Stimulated activated CD8-positive, alpha-beta memory T cell treated with anti-CD3 and anti-CD28 coated beads, Interleukin-4, amount 100 ng/mL, for 4 hours (primary cell): Measurements from ENCODE around the gene SERPINB3.
"Not testable (repeated sequence)": the region's sequence is repeated elsewhere in the genome, so short reads cannot be mapped to it uniquely, and the experiment has no call there.

Experiments used
- DNase-seq, 2 donors: peaks; one replicate each; pipeline ENCODE4 v3.0.0-alpha.2; 2020; ENCODE audit warnings: low read depth in 2 of 2, low spot score in 1 of 2

SERPINB3 gene

DNA sequence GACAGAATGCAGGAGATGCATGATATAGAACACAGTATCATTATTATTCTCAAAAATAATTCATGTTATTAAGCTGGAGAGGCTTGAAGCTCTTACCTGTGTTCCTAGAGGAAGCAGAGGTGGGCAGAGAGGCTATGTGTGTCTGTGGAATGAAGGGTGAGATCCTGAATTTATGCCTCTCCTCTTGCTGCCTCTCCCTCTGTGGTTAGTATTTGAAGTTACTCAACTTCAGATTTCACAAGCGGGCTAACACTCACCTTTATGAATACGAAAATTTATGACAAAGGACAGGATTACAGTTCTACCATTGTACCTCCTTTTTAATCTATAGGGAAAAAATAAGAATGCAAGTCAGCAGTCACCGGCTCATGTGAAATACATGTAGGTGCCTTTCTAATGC lies at the start of gene SERPINB3:
TSS of gene SERPINB3 (minus strand) at position 144 of the 400 bp plus-strand sequence. CDS start 677 bp downstream, outside the sequence.
- DNase-seq: not testable (repeated sequence)

DNA sequence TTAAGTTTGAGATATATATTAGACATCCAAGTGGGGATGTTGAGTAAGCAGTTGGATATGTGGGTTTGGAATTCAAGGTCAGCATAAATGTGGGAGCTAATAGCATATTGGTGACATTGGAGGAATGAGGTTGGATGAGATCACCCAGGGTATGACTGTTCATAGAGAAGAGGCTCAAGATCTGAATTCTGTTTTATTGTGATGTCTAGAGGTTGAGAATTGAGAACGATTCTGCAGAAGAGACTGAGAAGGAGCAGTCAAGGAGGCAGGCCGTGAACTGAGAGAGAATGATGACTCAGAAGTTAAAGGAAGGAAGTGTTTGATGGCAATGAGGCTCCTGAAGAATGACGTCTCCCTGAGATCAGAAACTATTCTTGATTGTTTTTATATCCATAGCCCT lies 47.0 kb upstream of the SERPINB3 start:
- no peak for DNase-seq

DNA sequence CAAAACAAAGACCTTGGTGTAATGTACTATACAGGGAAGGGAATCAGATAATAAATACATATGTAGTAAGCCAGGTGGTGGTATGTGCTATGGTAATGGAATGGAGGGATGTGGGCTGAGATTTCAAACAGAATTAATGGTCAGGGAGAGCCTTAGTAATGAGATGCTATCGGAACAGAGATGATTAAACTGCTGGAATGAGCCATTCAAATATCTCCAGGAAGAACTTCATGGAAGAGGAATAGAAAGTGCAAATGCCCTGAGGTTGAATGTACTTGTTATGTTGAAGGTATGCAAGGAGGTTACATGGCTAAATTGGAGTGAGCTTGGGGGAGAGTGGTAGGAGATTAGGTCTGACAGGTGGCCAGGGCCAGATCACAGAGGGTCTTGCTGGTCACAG lies 46.1 kb upstream of the SERPINB3 start:
- no peak for DNase-seq

DNA sequence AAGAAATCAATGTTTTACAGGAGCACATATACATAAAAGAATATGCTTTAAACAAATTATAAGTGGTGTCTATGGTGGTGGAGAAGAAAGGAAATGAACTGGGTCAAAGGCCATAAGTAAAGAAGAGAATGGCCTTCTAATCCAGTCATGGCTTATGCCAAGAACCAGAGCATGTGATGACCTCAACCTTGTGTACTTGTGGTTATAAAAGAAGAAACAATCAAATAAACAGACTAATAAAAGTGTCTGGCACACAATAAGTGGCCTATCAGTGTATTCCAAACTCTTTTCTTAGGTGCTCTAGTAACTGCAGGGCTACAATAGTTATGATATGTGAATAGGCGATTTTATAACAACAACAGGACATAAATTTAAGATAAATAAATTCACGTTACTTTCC lies 43.7 kb upstream of the SERPINB3 start:
- no peak for DNase-seq

DNA sequence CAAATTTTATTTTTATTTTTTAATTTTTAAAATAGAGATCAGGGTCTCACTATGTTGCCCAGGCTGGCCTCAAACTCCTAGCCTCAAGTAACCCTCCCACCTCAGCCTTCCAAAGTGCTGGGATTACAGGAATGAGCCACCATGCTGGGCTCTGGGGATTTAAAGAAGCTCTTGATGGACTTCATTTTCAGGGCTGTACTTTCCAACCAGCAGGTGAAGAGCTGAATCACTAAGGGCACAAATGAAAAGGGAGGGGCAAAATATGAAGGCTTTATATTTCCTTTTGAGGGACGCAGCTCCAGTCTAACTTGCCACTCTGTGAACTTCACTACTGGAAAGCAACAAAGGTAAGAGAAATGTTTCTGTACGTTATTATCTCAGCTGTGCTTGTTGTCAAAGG lies 41.0 kb upstream of the SERPINB3 start, which contains the start of gene SERPINB11:
TSS of gene SERPINB11 (plus strand) at position 301 of the 400 bp plus-strand sequence. CDS start 7,234 bp downstream, outside the sequence.
- DNase-seq: no peak

DNA sequence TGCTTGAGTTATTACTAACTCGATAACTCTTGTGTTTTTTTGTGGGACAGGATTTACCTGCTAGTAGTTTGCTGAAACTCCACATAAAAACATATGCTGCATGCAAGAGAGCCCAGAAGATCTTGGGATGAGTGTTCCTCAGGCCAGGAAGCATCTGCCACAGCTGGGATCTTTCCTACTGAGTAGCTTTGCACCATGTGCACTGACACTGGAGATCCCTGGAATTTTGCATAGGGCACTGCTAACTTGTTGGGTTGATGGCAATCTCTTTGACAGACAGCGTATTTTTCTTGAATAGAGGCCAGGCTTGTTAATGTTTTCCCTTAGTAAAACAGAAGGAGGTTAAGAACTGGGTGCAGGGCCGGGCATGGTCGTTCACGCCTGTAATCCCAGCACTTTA lies 40.3 kb upstream of the SERPINB3 start:
- DNase-seq: no peak

DNA sequence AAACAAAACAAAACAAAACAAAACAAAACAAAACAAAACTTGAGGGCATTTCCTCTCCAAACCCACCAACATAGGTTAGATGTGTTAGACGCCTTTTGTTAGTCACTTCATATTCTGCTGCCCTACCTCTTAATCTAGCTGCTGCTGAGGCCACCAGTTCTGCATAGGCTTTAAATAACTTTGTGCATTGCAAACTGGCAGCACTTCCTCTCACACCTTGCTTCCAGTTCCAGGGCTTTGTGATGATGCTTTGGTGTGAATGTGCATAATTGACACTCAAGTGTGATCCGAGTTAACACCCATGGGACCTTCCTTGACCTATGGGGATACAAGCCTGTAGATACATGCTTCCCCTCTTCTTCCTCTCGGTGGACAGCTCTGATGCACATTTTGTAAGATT lies 38.8 kb upstream of the SERPINB3 start:
- DNase-seq: no peak

DNA sequence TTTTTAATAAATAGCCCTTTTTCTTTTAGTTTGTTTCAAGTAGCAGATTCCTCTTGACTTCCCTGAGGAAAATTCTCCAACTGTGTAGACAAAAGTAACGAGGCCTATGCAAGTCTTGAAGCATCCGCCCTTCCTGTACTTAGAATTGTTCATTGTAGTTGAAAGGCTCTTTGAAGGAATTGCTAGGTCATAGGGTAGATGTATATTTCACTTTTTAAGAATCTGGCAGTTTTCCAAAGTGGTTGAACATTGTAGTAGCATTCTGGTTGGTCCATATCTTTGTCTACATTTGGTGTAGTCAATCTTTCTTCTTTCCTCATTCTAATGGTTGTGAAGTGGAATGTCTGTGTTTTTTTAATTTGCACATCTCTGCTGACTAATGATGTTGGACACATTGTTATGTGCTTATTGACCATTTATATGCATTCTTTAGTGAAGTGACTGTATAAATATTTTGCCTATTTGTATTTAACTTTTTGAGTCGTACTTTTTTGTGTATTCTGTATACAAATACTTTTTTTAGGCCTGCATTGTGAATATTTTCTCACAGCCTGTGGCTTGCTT lies 35.5 kb upstream of the SERPINB3 start:
- DNase-seq: no peak

DNA sequence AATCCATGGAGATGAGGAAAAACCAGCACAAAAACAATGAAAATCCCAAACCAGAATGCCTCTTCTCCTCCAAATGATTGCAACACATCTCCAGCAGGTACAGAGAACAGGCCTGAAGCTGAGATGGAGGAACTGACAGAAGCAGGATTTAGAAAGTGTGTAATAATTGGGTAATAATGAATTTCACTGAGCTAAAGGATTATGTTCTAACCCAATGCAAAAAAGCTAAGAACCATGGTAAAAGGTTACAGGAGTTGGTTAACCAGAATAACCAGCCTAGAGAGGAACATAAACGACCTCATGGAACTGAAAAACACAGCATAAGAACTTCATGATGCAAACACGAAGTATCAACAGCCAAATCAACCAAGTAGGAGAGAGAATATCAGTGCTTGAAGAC lies 27.4 kb upstream of the SERPINB3 start:
- no peak for DNase-seq

DNA sequence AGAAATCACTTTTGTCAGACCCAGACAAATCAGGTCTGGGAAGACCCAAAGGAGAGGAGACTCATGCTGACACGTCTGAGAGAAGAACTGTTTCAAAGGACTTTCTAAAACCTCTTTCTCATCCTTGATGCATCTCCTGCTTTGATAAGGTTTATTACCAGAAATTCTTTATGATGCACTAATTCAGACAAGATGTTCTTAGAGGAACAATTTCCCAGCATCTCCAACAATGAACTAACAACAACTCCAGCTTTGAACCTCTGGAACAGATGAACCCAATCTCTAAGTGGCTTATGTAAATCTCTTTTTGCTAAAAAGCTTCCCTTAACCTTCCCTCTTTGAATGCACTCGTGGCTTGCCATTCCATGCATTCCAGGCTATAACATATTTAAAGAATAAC lies 25.2 kb upstream of the SERPINB3 start:
- DNase-seq: no peak

DNA sequence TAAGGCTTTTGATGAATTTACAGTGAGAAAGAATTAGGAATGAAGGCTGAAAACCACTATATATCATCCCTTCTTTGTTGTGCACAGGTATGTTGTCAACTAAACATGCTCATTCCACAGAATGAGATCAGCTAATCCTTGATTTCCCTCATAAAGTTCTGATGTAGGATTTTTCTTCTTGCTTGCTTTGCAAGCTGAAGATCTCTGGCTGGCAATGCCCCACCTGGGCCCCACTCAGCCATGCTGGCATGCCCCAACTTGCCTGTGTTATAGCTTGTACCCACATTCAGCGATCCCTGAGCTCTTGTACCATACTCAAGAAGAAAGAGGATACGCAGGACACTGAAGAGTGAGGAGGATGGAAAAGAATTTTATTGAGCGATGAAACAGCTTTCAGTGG lies 23.0 kb upstream of the SERPINB3 start:
- DNase-seq: no peak

DNA sequence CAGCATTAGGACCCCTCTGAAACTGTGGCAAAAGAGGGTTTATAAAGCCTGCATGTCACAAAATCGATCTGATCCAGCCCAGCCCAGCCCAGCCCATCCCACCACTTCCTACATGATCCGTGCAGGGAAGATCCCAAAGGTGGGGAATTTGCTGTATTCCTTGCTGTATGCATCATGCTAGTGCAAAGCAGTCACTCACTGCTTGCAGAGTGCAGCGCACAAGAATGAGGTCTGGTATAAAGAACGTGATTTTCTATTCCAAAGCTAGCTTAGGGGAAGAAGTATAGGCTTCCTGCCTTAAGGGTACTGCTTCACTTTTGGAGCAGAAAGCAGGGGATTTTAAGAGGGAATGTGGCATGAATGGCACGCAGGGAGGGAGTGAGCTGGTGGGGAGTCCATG lies 22.2 kb upstream of the SERPINB3 start:
- DNase-seq: no peak

DNA sequence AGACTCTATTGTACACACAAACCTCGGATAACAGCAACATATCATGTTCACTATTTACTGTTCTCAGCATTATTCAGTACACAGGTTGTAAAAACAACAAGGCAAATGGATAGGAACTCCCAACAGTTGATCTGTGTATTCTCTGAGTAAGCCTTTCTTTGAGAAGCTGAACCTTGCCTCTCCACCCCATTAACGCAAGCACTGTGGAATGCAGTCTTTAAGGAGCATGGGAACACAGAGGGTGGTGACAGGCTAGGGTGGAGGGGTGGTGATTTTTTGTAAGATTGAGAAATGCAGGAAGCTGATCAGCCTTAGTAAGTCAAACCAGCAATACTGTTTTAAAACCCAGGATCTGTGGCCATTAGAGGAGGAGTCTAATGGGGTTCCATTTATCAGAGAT lies 21.5 kb upstream of the SERPINB3 start:
- no peak for DNase-seq

DNA sequence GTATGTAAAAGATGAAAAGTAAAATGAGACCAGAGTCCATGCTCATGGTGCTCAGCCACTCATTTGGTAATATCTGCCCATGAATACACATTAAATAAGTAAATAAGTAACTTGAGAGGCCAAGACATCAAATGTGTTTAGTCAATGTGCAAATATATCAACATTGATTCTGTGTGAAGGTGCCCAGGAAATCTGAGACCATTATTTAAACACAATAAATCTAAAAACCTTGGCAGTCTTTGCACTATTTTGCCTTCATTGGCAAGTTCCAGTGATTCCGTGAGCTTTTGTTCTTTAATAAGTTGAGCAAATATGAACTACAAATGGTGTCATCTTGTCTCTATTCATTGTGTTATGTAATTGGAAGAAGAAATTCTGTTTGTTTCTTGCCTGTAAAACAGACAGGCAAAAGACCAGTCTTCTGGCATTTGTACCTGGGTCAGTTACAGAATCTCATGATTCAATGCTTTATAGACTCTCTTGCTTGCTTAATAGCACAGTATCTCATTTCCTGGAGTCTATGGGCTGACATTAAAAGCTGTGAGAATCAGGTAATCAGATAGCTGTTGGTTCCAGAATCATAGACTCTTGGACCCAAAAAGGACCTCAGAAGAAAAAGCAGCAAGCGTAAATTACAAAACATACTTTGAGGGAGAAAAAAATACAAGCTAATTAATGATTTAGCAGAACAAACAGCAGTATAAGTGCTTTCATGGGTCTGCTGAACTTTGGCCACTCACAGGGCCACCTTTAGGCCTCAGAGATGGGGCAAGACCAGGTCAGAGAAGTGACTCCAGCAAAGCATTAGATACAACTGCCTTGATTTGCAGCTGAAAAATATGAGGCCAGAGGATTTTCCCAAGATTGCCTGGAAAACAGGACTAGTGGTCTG lies 20.0 kb upstream of the SERPINB3 start:
- no peak for DNase-seq

DNA sequence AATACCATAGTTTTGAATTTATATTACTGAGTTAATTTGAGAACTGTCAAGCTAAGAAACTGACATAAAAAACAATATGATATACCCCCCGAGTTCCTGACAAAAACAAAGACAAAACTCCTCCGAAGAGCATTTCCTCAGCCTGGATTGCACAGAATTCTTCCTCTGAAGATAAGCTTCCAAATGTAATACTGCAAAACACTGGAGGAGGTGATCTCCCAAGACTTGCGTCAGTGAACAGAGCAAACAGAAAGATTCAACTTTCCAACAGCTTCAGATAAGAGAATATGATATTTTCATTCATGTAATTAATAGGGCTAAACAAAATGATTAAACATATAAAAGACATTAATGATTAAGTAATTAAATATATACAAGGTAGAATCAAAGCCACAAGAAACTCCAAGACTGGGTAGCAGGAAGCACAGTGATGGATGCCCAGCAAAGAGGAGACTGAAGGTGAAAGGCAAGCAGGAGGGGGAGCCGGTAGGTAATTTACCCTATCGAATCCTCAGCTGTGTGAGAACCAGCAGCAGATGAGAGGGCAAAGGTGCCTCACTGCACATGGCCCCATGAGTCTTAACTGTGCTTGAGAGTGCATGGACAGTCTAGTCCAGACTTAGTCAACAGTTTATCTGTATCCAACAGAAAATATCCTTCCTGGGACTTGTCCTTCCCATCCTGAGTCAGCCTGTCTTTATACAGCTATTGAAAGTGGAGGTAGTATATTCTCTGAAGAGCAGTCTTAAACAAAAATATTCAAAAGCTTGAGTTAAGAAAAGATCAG lies 18.3 kb upstream of the SERPINB3 start:
- DNase-seq: no peak

DNA sequence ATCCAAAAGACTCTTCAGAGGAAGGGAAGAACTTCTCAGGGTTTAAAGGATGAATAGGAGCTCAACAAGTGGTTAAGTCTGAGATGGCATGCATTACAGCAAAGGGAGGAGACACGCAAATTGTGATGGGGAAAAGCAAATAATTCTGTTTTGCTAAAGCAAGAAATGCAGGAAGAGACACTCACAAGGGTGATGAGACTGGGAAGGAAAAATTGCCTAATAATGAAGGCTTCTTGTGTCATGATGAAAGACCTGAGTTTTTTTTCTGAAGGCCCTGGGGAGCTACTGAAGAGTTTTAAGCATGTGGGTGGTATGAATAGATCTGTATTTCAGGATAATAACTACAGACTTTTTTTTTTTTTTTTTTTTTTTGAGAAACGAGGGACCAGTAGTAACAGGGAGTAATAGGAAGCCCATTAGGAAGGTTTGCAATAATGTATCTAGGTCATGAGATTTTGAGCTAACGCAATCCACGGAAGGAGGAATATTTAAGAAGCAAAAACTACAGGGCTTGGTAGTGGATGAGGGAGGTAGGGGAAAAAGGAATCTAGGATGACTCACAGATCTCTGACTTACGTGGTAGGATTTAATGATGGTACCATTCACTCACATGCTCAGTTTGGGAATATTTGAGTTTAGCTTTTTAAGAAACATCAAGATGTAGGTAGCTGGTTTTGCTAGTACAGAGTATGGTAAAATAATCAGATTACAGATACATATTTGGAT lies 16.0 kb upstream of the SERPINB3 start:
- DNase-seq: no peak

DNA sequence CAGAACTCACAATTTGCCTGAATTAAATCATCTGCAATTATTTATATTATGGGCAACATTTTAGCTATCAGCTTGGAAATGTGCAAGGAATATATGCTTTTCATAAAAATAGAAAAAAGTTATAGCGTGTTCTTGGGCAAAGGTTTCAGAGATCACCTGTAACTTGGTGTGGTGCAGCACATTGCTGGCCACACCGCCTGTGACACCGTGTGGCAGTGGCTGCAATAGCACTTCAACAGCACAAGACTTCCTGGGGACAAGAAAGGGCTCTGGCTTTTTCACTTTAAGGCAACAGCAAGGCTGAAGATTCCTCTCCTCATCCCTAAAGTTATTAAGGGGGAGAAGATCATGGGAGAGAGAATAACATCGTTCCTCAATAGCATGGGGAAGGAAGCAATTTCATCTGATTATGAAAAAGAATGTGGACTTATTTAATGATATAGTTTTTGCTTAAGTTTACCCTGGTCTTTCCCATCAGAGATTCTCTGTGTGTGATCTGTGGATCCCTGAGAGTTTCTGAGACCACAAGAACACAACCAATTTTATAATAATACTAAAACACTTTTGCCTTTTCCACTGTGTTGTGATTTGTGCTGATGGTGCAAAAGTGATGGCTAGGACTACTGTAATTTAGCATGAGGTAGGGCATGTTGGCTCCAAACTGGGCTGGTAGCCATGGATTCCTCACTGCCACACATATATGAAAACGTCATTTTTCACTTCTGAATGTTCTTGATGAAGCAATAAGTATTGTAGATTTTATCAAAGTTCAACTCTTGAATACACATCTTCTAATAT lies 15.0 kb upstream of the SERPINB3 start:
- DNase-seq: no peak

DNA sequence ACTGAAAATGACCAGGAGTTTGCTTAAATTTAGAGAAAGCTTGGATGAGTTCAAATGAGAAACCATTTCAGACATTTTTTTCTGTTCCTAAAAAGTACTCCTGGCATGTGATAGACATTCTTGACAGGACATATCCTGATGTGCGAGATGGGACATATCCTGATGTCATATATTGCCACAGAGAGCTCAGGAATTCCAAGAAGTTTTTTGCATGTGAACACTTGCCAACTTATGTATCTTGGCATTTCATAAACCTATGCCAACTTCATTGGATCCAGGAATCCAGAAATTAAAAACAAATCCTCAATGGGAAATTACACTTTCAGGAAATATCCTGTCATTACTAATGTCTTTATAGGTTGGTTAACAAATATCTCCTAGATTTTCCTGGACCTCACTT lies 2.9 kb upstream of the SERPINB3 start:
- no peak for DNase-seq

DNA sequence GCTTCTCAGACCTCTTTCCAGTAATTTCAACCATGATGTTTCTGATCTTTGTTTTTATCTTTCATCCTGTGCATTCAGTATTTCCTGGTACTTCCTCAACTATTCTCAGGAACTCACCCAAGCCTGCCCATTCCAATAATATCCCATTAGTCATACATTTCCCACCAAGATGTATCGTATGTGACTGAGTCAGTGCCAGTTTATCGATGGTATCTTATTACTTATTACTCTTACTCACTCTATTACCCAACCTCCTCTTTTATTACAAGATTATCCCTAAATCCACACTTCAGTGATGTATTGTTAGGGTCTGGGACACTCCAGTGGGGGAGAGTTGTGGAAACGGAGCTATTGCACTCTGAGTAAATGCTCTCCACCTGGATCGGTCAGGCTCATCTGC lies 2.8 kb downstream of the SERPINB3 start:
- not testable (repeated sequence) for DNase-seq

DNA sequence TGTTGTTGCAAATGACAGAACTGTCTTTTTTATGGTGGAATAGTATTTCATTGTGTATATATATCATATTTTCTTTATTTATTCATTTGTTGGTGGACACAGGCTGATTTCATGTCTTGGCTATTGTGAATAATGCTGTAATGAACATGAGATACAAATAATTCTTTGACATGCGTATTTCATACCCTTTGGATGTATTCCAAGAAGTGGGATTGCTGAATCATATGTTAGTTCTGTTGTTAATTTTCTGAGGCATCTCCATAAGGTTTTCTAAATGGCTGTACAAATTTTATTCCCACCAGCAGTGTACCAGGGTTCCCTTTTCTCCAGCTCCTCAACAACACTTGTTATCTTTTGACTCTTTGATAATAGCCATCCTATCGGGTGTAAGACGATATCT lies 11.4 kb downstream of the SERPINB3 start:
- not testable (repeated sequence) for DNase-seq
